Measurements from ENCODE around the gene PLOD1. TPM values are rescaled to one million over a fixed set of nuclear protein-coding genes. Genes with fewer than 3 reads are reported as not detected.

PLOD1 gene
- total and polyA plus RNA-seq, 2 experiments from 2014 or later, result 22.4 to 62.9 TPM

DNA sequence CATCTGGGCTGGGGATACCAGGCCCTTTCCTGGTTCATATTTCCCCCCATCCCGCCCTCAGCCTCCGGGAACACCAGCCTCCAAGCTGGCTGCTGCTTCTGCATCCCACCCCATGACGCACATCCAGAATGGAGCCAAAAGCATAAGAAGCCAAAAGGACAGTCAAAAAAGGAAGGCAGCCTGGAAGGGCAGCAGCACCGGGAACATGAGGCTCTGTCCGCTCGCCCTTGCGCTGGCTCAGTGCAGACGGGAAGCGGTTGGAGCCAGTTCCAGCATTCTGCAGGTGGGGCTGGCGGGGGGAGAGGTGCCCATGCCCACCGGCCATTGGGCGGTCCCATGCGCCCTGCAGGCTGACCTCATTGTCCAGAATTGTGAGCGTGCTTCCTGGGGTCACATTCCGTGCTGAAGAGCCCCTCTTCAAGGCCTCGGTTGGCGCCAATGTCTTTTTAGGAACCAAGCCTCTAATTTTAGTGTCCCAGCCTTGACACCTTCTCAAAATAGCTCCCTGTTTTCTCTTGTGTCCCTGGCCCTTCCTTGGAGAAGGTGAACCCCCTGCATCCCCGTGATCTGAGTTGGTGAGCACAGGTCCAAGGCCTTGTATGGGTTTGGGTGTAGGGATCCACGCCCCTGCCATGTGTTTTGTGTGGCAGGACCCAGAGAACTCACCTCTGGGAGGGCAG, 47.4 kb upstream of the PLOD1 start:
- Mint-ChIP-seq H3K4me1 (peaks cover 11% of the 10 kb centered on the region), H3K27me3 (ENCODE audit: insufficient read depth, low read depth, poor library complexity) (peaks cover 6% of the 10 kb centered on the region), H3K9me3 (no peaks in the 10 kb centered on the region), H3K36me3 (ENCODE audit: low read depth) (no peaks in the 10 kb centered on the region), H3K4me3 (no peak overlapping the region), H3K27ac (no peak overlapping the region)
- Histone ChIP-seq H3K27me3 (ENCODE audit: insufficient read depth) (no peaks in the 10 kb centered on the region), H3K4me3 (no peak overlapping the region), H3K27ac (ENCODE audit: low read depth) (no peak overlapping the region), H3K36me3 (ENCODE audit: insufficient read depth) (no peaks in the 10 kb centered on the region), H4K20me1 (replicated peaks; ENCODE audit: insufficient read depth) (no peaks in the 10 kb centered on the region), H2AFZ (no peak overlapping the region), H3K4me2 (no peak overlapping the region), H3K9me2 (ENCODE audit: insufficient read depth) (no peaks in the 10 kb centered on the region), H3K79me2 (replicated peaks; ENCODE audit: insufficient read depth) (no peaks in the 10 kb centered on the region), H3K4me1 (ENCODE audit: insufficient read depth) (peaks cover 3% of the 10 kb centered on the region; the same call in 1 of the 2 replicates), H3F3A (replicated peaks; ENCODE audit: low read depth) (no peaks in the 10 kb centered on the region)
- DNase-seq (ENCODE audit: low spot score) (no peak), ATAC-seq (no peak)
- TF ChIP-seq NANOG (IDR thresholded peaks at IDR 0.05; ENCODE audit: borderline replicate concordance), result no peak
- no peak for TF ChIP-seq POLR2AphosphoS5 (IDR thresholded peaks at IDR 0.05; ENCODE audit: low read depth)
- TF ChIP-seq ZNF331 (CRISPR knock-in tag; IDR thresholded peaks at IDR 0.05; ENCODE audit: low read depth), result no peak
- TF ChIP-seq, protein P1, sequence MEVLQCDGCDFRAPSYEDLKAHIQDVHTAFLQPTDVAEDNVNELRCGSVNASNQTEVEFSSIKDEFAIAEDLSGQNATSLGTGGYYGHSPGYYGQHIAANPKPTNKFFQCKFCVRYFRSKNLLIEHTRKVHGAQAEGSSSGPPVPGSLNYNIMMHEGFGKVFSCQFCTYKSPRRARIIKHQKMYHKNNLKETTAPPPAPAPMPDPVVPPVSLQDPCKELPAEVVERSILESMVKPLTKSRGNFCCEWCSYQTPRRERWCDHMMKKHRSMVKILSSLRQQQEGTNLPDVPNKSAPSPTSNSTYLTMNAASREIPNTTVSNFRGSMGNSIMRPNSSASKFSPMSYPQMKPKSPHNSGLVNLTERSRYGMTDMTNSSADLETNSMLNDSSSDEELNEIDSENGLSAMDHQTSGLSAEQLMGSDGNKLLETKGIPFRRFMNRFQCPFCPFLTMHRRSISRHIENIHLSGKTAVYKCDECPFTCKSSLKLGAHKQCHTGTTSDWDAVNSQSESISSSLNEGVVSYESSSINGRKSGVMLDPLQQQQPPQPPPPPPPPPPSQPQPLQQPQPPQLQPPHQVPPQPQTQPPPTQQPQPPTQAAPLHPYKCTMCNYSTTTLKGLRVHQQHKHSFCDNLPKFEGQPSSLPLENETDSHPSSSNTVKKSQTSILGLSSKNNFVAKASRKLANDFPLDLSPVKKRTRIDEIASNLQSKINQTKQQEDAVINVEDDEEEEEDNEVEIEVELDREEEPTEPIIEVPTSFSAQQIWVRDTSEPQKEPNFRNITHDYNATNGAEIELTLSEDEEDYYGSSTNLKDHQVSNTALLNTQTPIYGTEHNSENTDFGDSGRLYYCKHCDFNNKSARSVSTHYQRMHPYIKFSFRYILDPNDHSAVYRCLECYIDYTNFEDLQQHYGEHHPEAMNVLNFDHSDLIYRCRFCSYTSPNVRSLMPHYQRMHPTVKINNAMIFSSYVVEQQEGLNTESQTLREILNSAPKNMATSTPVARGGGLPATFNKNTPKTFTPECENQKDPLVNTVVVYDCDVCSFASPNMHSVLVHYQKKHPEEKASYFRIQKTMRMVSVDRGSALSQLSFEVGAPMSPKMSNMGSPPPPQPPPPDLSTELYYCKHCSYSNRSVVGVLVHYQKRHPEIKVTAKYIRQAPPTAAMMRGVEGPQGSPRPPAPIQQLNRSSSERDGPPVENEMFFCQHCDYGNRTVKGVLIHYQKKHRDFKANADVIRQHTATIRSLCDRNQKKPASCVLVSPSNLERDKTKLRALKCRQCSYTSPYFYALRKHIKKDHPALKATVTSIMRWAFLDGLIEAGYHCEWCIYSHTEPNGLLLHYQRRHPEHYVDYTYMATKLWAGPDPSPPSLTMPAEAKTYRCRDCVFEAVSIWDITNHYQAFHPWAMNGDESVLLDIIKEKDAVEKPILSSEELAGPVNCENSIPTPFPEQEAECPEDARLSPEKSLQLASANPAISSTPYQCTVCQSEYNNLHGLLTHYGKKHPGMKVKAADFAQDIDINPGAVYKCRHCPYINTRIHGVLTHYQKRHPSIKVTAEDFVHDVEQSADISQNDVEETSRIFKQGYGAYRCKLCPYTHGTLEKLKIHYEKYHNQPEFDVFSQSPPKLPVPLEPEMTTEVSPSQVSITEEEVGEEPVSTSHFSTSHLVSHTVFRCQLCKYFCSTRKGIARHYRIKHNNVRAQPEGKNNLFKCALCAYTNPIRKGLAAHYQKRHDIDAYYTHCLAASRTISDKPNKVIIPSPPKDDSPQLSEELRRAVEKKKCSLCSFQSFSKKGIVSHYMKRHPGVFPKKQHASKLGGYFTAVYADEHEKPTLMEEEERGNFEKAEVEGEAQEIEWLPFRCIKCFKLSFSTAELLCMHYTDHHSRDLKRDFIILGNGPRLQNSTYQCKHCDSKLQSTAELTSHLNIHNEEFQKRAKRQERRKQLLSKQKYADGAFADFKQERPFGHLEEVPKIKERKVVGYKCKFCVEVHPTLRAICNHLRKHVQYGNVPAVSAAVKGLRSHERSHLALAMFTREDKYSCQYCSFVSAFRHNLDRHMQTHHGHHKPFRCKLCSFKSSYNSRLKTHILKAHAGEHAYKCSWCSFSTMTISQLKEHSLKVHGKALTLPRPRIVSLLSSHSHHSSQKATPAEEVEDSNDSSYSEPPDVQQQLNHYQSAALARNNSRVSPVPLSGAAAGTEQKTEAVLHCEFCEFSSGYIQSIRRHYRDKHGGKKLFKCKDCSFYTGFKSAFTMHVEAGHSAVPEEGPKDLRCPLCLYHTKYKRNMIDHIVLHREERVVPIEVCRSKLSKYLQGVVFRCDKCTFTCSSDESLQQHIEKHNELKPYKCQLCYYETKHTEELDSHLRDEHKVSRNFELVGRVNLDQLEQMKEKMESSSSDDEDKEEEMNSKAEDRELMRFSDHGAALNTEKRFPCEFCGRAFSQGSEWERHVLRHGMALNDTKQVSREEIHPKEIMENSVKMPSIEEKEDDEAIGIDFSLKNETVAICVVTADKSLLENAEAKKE (CRISPR knock-in tag; IDR thresholded peaks at IDR 0.05), result no peak
- TF ChIP-seq REST (IDR thresholded peaks at IDR 0.05; ENCODE audit: unreplicated experiment), result no peak
- no peak for TF ChIP-seq STAT1 (IDR thresholded peaks at IDR 0.05; ENCODE audit: unreplicated experiment)
- no peak for TF ChIP-seq EZH2 (IDR thresholded peaks at IDR 0.05; ENCODE audit: low read depth, unreplicated experiment)
- TF ChIP-seq, protein P2, sequence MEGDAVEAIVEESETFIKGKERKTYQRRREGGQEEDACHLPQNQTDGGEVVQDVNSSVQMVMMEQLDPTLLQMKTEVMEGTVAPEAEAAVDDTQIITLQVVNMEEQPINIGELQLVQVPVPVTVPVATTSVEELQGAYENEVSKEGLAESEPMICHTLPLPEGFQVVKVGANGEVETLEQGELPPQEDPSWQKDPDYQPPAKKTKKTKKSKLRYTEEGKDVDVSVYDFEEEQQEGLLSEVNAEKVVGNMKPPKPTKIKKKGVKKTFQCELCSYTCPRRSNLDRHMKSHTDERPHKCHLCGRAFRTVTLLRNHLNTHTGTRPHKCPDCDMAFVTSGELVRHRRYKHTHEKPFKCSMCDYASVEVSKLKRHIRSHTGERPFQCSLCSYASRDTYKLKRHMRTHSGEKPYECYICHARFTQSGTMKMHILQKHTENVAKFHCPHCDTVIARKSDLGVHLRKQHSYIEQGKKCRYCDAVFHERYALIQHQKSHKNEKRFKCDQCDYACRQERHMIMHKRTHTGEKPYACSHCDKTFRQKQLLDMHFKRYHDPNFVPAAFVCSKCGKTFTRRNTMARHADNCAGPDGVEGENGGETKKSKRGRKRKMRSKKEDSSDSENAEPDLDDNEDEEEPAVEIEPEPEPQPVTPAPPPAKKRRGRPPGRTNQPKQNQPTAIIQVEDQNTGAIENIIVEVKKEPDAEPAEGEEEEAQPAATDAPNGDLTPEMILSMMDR (conservative IDR thresholded peaks at IDR 0.05; ENCODE audit: low read depth in 2 of 2), result no peak
- TF ChIP-seq ZNF114 (CRISPR knock-in tag; IDR thresholded peaks at IDR 0.05), result no peak
- TF ChIP-seq EZH2phosphoT487 (IDR thresholded peaks at IDR 0.05; ENCODE audit: unreplicated experiment), result no peak
- TF ChIP-seq CREB1 (CRISPR knock-in tag; IDR thresholded peaks at IDR 0.05; ENCODE audit: low read depth), result no peak
- TF ChIP-seq JUNB (IDR thresholded peaks at IDR 0.05; ENCODE audit: unreplicated experiment), result no peak
- no peak for TF ChIP-seq ETS1 (IDR thresholded peaks at IDR 0.05)
